VCaP (cell line): ENCODE data around the gene CALML5.
A peak's percentile ranks its signal among the peaks of the same experiment; 100 is the strongest.
"Not testable (repeated sequence)": the region's sequence is repeated elsewhere in the genome, so short reads cannot be mapped to it uniquely, and the experiment has no call there.

Experiments
- H3K27ac ChIP-seq: fragments of 450-650 bp; 2 replicates; pipeline ENCODE4 v1.5.1; 2017
- TF ChIP-seq, protein P1 (sequence below): fragments of 450-650 bp; conservative IDR thresholded peaks from 2 replicates; pipeline ENCODE4 v1.5.1; 2017; ENCODE audit warnings: mild to moderate bottlenecking, moderate library complexity

The CALML5 gene

DNA sequence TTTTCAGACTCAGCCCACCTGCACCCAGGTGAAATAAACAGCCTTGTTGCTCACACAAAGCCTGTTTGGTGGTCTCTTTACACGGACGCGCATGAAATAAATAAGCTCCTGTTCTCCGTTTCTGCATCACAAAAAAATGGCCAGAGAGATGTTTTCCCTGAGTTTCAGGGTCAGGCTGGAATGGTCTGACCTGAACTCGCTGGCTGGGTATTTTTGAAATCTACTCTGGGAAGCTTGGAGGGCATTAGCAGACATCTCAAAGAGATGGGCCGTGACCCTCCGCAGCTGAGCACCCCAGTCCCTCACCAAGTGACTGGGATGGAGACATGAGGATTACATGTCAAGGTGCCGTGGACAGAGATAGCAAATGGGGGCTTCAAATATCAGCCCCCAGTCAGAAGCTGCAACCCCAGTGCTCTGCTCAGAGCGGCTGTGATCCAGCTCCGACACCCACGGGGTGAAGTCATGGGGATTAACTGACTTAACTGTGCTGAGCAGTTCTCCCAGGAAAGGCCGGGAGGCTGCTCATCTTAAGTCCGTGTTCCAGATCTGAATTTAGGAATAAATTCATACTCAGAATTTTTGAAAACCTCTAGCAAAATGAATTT lies 22.3 kb downstream of the CALML5 start:
- TF ChIP-seq, protein P1, sequence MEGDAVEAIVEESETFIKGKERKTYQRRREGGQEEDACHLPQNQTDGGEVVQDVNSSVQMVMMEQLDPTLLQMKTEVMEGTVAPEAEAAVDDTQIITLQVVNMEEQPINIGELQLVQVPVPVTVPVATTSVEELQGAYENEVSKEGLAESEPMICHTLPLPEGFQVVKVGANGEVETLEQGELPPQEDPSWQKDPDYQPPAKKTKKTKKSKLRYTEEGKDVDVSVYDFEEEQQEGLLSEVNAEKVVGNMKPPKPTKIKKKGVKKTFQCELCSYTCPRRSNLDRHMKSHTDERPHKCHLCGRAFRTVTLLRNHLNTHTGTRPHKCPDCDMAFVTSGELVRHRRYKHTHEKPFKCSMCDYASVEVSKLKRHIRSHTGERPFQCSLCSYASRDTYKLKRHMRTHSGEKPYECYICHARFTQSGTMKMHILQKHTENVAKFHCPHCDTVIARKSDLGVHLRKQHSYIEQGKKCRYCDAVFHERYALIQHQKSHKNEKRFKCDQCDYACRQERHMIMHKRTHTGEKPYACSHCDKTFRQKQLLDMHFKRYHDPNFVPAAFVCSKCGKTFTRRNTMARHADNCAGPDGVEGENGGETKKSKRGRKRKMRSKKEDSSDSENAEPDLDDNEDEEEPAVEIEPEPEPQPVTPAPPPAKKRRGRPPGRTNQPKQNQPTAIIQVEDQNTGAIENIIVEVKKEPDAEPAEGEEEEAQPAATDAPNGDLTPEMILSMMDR: no peak
- no peak overlapping the region for H3K27ac ChIP-seq

DNA sequence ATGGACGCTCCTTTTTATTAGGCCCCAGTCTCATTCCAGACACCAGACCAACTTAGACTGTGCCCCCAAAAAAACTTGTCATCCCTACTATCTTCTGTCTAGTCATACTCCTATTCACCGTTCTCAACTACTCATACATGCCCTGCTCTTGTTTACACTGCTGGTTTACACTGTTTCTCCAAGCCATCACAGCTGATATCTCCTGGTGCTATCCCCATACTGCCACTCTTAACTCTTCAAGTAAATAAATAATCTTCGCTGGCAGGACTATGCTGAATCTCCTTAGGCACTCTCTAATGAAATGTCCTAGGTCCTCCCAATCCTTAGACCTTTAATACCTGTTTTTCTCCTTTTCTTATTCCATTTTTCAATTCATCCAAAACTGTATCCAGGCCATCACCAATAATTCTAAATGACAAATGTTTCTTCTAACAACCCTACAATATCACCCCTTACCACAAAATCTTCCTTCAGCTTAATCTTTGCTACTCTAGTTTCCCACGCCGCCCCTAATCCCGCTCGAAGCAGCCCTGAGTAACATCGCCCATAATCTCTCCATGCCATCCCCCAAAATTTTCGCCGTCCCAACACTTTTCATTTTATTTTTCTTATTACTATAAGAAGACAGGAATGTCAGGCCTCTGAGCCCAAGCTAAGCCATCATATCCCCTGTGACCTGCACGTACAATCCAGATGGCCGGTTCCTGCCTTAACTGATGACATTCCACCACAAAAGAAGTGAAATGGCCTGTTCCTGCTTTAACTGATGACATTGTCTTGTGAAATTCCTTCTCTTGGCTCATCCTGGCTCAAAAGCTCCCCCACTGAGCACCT lies 23.2 kb downstream of the CALML5 start:
- not testable (repeated sequence) for H3K27ac ChIP-seq

DNA sequence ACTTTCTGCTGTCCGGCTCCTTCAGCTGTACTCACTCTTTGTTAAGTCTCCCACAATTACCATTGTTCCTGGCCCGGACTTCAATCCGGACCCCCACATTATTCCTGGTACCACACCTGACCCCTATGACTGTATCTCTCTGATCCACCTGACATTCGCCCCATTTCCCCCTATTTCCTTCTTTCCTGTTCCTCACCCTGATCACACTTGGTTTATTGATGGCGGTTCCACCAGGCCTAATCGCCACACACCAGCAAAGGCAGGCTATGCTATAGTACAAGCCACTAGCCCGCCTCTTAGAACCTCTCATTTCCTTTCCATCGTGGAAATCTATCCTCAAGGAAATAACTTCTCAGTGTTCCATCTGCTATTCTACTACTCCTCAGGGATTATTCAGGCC lies 24.3 kb downstream of the CALML5 start:
- not testable (repeated sequence) for H3K27ac ChIP-seq

DNA sequence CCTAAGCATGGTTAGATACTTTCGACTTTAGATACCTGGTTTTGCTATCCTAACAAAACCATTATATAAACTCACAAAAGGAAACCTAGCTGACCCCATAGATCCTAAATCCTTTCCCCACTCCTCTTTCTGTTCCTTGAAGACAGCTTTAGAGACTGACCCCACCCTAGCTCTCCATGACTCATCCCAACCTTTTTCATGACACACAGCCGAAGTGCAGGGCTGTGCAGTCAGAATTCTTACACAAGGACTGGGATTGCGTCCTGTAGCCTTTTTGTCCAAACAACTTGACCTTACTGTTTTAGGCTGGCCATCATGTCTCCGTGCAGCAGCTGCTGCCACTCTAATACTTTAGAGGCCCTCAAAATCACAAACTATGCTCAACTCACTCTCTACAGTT lies 24.7 kb downstream of the CALML5 start:
- H3K27ac ChIP-seq: not testable (repeated sequence)

DNA sequence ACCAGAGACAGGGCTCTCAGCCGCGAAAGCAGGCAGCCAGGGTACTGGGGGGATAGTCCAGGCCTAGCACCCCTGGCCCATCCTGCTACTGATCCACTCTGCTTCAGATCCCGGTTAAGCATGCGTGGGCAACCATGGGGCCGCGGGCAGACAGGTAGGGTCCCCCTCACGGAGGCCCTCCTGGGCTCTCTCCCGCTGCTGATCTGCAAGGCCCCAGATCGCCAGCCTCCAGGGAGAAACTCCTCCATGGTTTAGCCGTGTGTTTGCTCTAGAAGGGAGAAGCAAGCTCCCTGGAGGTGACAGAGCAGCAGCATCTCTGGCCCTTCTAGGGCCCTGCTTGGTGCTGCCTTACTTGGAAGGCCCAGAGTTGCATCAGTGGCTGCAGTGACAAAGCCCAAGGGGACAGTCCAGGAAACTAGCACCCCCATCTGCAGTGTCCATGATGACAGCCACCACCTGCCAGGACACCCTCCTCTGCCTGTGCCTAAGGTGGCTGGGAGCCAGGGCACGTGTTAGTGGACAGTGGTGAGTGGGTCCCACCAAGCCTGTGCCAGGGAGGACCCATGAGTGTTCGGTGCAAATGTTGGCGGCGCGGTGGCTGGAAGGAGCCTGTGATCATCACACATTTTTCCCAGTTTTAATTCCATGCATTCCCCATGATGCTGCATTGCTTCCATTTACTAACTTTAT lies 29.2 kb downstream of the CALML5 start:
- TF ChIP-seq, protein P1: no peak
- H3K27ac ChIP-seq: no peak overlapping the region

DNA sequence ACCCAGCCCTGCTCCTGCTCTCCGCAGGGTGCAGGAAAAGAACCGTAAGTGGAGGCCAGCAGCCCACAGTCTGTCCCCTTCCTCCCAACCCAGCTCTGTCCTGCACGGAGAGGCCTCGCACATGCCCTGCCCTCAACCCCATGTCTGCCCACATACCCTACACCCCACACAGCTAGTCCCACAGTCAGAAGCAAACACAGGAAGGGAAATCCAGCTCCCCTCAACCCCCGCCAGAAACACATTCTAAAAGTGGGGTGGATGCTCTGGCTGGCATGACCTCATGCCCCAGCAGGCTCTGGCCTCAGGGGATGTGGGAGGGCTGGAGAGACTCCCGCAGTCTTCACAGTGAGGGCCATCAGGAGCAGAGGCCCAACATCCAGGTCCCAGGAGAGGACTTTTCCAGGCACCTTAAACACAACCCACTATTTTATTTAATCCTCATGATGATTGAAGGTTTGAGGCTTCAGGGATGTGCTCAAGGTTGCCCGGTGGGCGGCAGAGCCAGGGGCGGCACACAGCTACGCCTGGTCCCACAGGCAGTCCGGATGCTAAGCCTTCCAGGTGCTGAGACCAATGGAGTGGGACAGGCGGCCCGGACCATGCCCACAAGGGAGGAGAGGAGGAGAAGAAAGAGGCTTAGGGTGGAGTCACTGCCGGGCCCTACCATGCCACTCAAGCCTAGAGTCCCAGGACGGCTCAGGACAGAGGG lies 29.9 kb downstream of the CALML5 start:
- TF ChIP-seq, protein P1: no peak
- no peak overlapping the region for H3K27ac ChIP-seq

DNA sequence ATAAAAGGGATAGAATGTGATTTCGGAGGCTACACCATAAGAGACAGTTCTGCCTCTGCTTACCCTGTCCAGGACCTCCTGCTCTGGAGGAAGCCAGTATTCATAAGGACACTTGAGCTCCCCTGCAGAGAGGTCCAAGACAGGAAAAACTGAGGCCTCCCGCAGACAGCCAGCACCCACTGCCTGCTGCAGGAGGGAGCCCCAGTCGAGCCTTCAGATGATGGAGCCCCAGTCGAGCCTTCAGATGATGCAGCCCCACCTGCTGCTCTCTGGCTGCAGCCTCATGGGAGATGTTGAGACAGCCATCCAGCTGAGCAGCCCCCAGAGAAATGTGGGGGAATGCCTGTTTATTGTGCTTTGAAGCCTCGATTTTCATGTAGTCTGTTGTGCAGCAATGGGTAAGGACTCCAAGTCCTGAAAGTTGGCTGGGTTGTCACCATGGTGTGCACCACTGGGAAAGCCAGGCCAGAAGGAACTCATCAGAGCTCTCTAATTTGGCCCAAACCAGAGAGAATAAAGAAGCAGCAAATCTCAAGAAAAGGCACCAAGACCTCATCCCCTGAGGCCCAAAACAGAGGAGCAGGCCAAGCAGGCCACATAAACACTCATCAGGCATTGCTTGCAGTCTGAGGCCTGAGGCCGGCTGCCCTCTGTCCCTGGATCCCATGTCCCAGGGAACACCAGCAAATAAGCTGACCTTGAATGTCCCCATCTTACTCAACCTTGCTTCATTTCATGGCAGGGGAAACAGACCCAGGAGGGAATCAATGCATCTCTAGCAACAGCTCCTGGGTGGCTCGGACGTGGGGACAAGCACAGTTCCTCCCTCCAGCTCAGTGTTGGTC lies 30.9 kb downstream of the CALML5 start:
- peak overlapping the region; percentile 91 for H3K27ac ChIP-seq
- TF ChIP-seq, protein P1: no peak

DNA sequence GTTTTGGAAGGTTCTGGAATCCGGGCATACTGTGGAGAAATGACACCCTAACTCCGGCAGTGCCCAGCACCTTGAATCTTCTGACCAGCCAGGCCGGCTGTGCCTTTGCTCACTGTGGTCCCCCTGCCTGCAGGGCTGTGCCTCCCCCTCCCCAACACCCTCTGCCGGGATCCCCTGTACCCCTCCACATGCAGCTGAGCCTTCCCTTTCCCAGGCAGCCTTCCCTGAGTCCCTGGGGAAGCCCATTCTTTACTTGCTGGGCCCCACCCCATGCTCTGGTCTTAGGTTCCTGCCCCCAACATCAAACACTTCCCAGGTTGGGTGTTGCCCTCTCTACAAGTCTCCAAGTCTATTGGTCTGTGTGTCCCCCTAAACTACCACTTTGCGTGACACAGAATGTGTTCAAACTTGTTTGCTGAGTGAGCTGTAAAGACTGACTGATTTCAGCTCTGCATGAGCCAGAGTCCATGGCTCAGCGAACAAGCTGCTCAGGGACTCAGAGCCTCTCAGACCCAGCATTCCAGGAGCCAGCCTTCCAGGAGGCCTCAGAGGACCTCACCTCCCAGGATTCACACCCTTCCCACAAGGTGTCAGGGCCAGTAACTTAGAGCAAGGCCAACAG lies 31.6 kb downstream of the CALML5 start:
- H3K27ac ChIP-seq: peak overlapping the region; percentile 91
- TF ChIP-seq, protein P1: no peak
